ENCODE measurements around the gene ATF6.

The ATF6 gene

DNA sequence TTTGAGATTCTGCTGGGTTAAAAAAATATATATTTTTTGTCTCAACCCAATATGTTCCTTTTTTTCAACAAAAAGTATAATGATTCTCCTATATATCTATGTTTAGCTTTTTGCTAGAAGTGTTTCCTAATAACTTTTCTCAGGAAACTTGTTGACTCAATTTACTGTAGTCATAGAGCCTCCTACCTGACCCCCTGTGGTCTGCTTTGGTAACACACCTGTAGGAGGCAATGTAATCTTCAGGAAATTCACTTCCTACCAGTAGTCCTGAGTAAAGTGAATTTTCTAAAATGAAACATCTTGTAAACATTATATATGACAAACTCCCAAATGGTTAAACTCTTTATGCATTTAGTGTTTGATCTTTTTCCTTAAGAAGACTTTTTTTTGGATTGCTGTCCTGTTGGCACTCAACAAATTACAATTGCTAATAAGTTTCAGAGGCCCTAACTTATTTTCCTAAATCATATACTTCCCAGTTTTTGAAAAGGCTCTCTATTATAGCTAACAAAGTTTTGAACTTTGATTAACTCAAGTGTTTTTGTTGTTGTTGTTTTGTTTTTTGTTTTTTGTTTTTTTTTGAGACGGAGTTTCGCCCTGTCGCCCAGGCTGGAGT, 139.3 kb downstream of the ATF6 start:
- DNase-seq = peak; percentile 38

GRCh38 chr1:161907265-161907664, 141.1 kb downstream of the ATF6 start:
- no peak for DNase-seq

DNA sequence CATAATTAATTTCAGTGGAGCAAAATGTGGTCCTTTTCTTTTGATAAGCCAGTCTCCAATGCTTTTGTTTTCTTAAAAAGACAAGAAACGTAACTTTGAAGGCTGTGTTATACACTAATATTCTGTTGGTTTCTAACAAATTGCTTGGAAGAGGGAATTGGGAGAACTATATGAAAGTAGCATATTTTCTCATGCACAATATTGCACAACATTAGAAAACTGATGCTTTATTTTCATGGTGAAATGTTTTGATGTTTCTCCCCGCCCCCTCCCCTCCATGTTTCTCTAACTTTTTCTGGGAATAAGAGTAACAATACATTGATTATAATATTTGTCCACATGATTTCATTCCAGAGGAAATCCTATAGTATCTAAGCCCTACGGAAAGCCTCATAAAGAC, 142.1 kb downstream of the ATF6 start:
- DNase-seq = no peak

- no peak for DNase-seq
These were observed 144.5 kb downstream of the ATF6 start for GRCh38 chr1:161910604-161911003.

DNA sequence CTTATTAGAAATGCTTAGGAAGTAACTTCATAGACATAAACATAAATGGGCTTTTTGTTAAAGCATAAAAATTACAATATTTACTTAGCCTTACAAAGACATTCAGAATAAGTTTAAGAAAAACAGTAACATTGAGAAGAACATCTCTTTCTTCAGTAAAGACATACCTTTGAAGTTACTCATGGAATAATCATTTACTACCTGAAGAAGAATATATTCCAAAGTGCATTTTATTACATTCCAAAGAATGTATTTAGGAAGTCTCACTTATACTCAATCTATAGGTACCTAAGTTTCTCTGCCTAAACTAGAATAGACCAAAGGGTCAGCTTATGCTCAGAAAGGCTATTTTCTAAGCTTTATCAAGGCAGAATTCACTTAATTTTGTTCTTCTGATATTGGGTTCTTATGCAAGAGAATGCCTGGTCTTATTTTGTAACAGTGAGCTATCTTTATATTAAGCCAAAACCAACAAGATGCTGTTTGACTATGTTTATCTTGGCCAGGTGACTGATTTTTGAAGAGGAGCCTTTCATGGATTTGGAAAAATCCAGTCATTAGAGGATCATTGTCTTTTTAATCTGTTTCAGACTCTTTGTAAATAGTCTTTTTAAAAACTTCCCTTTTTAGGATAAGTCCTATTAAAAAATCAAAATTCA, 147.5 kb downstream of the ATF6 start:
- no peak for DNase-seq

DNA sequence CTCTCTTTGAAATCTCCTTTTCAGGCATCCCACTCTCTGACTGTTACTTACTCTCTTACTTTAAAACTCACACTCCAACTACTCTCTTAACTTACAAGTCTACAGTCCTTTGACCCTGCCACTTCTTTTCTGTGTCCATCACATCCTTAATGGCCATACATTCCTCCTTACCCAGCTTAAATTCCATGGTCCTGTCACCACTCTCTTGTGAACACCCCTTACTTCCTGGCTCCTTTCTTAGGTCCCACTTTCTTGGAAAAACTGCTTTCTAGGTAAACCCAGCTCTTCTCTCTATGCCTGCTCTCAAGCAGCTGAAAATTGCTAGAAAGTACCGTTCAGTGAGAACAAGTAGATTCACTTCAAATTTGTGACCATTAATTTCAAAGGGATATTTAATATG, 148.5 kb downstream of the ATF6 start:
- DNase-seq = no peak

GRCh38 chr1:161915051-161915503, 149.0 kb downstream of the ATF6 start:
- DNase-seq = no peak

DNA sequence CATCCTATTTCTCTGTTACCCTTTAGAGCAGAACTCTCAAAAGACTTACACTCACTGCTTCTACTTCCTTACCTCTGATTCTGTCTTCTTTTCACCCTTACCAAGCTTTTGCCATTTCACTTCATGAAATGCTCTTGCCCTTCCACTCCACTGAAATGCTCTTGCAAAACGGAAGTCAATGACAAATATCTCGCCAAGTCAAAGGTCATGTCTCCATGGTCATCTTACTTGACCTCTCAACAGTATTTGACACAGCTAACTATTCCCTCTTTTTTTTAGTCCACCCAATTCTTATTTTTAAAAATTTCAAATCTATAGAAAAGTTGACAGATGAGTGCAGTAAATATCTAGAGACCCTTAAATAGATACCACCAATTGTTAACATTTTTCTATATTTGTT, 149.9 kb downstream of the ATF6 start:
- DNase-seq = no peak

- DNase-seq = no peak
These were observed 153.1 kb downstream of the ATF6 start for GRCh38 chr1:161919229-161919628.

DNA sequence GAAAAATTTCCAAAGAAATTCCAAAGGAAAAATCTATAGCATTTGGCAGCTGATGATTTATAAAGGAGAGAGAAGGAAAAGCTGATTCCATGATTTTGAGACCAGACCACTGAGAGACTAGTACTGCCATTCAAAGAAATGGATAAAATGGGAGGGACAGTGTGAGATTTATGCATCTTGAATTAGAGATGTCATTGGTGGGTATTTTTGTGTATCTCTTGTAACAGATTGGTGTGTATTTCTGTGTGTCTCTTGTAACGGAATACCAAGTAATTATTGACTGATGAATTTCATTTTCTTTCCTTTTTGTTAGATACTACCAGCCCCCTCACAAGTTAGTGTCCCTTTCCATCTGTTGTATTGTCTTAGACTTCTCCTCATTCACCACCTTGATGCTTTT, 155.4 kb downstream of the ATF6 start:
- no peak for DNase-seq

GRCh38 chr1:161921990-161922389, 155.9 kb downstream of the ATF6 start:
- DNase-seq = no peak

GRCh38 chr1:161928056-161928455, 161.9 kb downstream of the ATF6 start:
- DNase-seq = no peak

DNA sequence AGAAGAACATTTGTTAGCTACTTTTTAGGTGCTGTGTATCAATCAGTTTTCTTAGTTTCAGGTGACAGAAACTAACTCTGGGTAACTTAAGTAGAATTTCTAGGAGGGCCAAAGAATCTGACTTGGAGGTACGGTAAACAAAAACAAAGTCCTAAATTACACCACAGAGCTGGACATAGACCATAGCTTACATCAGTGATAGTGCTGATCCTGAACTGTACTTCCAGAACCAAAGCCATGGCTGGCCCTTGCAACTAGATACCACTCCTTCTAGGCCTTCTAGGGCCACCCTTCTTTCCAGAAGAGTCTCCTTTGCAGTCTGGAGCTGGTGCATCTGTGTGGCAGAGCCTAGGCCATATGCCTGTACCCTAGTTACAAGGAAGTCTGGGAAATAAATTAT, 163.0 kb downstream of the ATF6 start:
- no peak for DNase-seq

GRCh38 chr1:161930064-161930463, 163.9 kb downstream of the ATF6 start:
- DNase-seq = no peak

- no peak for DNase-seq
These were observed 166.5 kb downstream of the ATF6 start for GRCh38 chr1:161932668-161933067.

DNA sequence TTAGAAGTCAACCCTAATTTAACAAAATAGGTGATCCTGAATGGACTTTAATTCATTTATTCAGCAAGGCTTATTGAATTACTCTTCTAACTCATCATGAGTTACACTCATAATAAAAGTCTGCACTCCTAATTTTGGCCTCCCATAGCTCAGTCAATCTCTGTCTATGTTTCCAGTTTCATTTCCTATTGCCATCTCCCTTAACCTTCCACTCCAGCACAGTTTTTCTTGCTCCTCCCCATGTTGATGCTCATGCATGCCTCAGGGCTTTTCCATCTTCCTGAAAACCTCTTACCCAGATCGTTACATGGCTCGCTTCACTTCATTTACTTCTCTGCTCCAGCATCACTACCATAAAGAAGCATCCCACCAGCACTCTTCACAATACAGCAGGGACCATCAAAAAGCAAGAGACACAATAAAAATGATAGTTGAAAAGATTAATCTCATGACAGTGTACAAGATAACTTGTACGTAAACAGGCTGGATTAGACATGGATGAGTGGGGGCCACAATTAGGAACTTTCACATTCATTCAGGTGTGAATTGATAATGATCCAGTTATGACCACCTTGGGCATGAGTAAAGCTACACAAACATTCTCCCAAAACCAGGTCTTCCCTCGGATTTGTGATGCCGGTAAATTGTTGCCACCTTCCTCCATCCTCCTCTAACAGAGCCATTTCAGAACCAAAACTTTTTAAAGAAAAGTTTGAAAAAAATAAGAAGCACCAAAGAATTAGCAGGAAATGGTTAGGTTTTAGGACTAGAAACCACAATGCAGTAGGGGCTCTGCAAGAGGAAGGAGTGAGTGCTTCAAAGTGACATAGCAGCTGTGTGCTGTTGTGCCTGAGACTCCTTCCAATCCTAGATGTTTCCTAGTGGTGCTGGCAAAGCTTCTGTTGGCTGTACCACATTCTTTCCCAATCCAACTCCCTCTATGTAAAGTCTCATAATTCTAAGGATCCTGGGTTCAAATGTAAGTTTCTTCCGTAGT, 167.8 kb downstream of the ATF6 start:
- DNase-seq = peak; percentile 40

GRCh38 chr1:161935264-161935663, 169.1 kb downstream of the ATF6 start:
- DNase-seq = peak; percentile 7

- no peak for DNase-seq
These were observed 170.7 kb downstream of the ATF6 start for GRCh38 chr1:161936786-161937185.

DNA sequence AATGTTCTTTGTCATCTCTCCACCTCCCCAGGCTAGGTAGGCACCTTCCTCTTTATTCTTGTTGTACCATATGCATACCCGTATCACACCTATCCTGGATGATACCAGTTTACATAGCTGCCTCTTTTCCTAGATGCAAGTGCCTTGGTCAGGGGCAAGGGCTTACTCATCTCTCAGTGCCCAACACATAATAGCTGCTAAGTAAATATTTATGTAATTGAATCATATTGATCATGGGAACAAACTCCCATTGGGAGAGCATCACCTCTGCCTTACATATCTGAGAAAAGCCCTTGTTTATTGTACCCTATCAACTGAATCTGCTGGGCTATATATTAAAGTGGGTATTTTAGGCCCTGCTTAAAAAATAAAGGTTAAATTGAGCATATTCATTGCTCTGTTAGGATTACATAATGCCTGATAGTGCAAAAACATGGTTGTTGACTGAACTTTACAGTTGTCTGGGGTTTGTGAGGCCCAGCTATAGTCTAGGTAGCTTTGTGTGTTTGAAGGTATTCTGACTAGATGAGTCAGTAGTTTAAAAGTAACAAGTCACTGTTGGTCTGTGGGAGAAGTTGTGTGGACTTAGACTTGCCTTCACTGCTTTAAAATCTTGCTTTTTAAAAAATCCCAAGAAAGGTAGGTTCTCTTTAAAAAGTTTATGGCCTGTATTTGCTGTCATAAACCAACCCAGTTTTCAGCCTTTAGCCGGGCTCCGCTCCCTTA, 174.9 kb downstream of the ATF6 start:
- DNase-seq = no peak

- no peak for DNase-seq
These were observed 175.8 kb downstream of the ATF6 start for GRCh38 chr1:161941726-161942436.

DNA sequence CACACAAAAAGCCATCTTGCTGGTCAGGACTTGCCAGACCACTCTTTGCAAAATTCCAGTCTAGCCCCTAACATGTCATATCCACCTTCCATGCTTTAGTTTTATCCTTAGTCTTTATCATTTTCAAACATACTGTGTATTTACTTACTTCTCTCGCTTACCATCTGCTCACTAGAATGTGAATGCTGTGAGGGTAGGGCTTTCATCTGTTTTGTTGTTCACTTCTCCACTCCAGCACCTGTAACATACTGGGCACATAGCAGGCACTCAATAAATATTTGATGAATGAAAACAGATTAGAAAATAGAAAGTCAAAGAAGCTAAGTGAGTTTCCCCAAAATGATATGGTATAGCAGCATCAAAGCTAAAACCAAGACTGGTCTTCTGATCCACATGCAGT, 177.6 kb downstream of the ATF6 start:
- no peak for DNase-seq

GRCh38 chr1:161944381-161944780, 178.3 kb downstream of the ATF6 start:
- DNase-seq = no peak

Measured in CD4-positive, alpha-beta T cell treated with Interleukin-17A for 4 hours (primary cell).